Measurements from ENCODE around the gene AKAP13. TPM values are rescaled to one million over a fixed set of nuclear protein-coding genes. Genes with fewer than 3 reads are reported as not detected.

The AKAP13 gene
- total RNA-seq, 1 experiment from 2014 or later: 54.5 TPM

DNA sequence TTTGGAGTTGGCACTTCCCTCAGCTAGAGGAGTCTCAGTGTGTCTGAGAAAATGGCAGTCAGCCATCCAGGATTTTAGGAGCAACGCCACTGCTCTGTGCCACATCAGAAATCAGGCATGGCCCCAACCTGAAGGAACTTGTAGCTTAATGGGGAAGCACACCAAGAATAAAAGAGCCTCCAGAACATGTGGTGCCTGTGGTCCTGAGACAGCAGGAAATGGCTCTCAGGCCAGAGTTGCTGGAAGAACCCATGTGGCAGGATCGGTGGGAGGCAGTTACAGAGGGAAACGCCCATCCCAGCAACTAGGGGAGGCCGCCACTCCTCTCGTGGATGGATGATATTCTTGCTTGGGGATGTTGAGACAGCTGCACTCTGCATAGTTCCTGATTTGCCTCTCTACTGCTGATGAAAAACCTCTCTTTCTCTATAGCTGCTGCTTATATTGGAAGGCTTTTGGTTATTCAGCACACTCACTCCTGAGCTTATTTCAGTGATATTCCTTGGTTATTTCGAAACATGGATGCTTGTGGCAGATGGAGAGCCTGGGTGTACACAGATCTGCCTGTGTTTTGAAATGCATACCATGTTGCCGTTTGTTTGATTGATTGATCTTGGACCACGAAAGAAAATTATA is 361.9 kb downstream of the AKAP13 start:
- Histone ChIP-seq H3K9me3 (ENCODE audit: low read depth, low read length, poor library complexity, severe bottlenecking) (no peaks in the 10 kb centered on the region), H3K27ac (ENCODE audit: low read depth, low read length, poor library complexity, severe bottlenecking) (no peak overlapping the region), H3K27me3 (replicated peaks; ENCODE audit: insufficient read depth, low read depth, low read length, poor library complexity) (no peaks in the 10 kb centered on the region), H3K4me1 (ENCODE audit: insufficient read depth, low read length, poor library complexity, severe bottlenecking) (no peaks in the 10 kb centered on the region), H3K4me3 (ENCODE audit: low read depth, low read length, poor library complexity, severe bottlenecking) (no peak overlapping the region), H3K36me3 (ENCODE audit: insufficient read depth, low read length, poor library complexity, severe bottlenecking) (peaks cover 37% of the 10 kb centered on the region)
- CTCF ChIA-PET: interaction anchor here (0.6 kb wide), 1 partner anchor 23 kb away, joined by 7 read pairs; no protein-coding TSS in a partner anchor
- DNase-seq (ENCODE audit: low spot score): no peak
- no TSS peak for BruUV-seq (replicated peaks)
- TF ChIP-seq, protein P1, sequence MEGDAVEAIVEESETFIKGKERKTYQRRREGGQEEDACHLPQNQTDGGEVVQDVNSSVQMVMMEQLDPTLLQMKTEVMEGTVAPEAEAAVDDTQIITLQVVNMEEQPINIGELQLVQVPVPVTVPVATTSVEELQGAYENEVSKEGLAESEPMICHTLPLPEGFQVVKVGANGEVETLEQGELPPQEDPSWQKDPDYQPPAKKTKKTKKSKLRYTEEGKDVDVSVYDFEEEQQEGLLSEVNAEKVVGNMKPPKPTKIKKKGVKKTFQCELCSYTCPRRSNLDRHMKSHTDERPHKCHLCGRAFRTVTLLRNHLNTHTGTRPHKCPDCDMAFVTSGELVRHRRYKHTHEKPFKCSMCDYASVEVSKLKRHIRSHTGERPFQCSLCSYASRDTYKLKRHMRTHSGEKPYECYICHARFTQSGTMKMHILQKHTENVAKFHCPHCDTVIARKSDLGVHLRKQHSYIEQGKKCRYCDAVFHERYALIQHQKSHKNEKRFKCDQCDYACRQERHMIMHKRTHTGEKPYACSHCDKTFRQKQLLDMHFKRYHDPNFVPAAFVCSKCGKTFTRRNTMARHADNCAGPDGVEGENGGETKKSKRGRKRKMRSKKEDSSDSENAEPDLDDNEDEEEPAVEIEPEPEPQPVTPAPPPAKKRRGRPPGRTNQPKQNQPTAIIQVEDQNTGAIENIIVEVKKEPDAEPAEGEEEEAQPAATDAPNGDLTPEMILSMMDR (conservative IDR thresholded peaks at IDR 0.05; ENCODE audit: low read depth, low read length): no peak
- TF ChIP-seq EZH2 (IDR thresholded peaks at IDR 0.05; ENCODE audit: borderline replicate concordance, low read depth, low read length, poor library complexity, severe bottlenecking): no peak
- POLR2A ChIA-PET (ENCODE audit: low non-redundant PET): no interaction called here
- intact Hi-C loops (cut with micrococcal nuclease; ENCODE audit: unreplicated experiment): no loop called here

DNA sequence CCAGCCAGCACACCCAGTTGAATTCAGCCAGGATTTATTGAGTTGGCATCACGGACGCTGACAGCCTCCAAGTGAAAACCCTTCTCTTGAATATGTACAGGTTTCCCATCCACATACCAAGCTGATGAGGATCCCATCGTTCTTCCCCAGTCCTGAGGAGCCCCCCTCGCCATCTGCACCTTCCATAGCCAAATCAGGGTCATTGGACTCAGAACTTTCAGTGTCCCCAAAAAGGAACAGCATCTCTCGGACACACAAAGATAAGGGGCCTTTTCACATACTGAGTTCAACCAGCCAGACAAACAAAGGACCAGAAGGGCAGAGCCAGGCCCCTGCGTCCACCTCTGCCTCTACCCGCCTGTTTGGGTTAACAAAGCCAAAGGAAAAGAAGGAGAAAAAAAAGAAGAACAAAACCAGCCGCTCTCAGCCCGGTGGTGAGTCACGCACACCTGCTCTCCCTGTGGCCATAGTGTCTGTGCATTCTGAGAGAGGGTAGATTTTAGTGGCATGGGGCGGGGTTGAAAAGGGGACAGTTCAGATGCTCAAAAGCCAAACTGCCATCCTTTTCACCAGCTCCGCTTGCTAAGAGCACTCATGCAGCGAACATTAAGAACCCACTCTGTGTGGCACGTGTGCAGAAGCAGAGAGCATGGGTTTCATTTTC is 363.1 kb downstream of the AKAP13 start:
- H3K36me3 ChIP-seq (ENCODE audit: insufficient read depth, low read length, poor library complexity, severe bottlenecking): peaks cover 40% of the 10 kb centered on the region
- intact Hi-C loops (cut with micrococcal nuclease; ENCODE audit: unreplicated experiment): no loop called here
- ChIA-PET CTCF (no interaction called here), POLR2A (ENCODE audit: low non-redundant PET) (no interaction called here)
- H3K27ac ChIP-seq (ENCODE audit: low read depth, low read length, poor library complexity, severe bottlenecking): no peak overlapping the region
- no peak for TF ChIP-seq EZH2 (IDR thresholded peaks at IDR 0.05; ENCODE audit: borderline replicate concordance, low read depth, low read length, poor library complexity, severe bottlenecking)
- TF ChIP-seq, protein P1 (conservative IDR thresholded peaks at IDR 0.05; ENCODE audit: low read depth, low read length): no peak
- no peaks in the 10 kb centered on the region for H3K9me3 ChIP-seq (ENCODE audit: low read depth, low read length, poor library complexity, severe bottlenecking)
- BruUV-seq (replicated peaks): no TSS peak
- no peak overlapping the region for H3K4me3 ChIP-seq (ENCODE audit: low read depth, low read length, poor library complexity, severe bottlenecking)
- no peaks in the 10 kb centered on the region for H3K27me3 ChIP-seq (replicated peaks; ENCODE audit: insufficient read depth, low read depth, low read length, poor library complexity)
- H3K4me1 ChIP-seq (ENCODE audit: insufficient read depth, low read length, poor library complexity, severe bottlenecking): no peaks in the 10 kb centered on the region
- DNase-seq (ENCODE audit: low spot score): no peak

DNA sequence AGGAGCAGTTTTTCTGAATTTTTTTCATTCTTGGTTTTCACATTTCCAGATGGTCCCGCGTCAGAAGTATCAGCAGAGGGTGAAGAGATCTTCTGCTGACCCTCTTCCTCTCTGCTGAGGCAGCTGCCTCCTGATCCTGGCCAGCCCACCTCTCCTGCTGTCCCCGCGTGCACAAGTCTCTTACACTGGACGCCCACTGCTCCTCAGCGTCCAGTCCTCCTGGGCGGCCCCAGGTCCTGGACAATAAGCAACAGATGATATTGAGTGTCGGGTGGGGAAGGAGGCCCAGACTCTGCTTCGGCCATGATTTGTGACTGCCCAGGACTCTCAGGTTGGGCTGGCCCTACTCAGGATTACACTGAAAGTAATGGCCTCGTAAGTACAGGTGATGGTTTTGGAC is 364.2 kb downstream of the AKAP13 start:
- ChIA-PET CTCF (no interaction called here), POLR2A (ENCODE audit: low non-redundant PET) (no interaction called here)
- Histone ChIP-seq H3K27ac (ENCODE audit: low read depth, low read length, poor library complexity, severe bottlenecking) (no peak overlapping the region), H3K27me3 (replicated peaks; ENCODE audit: insufficient read depth, low read depth, low read length, poor library complexity) (no peaks in the 10 kb centered on the region), H3K4me1 (ENCODE audit: insufficient read depth, low read length, poor library complexity, severe bottlenecking) (no peaks in the 10 kb centered on the region), H3K4me3 (ENCODE audit: low read depth, low read length, poor library complexity, severe bottlenecking) (no peak overlapping the region), H3K36me3 (ENCODE audit: insufficient read depth, low read length, poor library complexity, severe bottlenecking) (peaks cover 37% of the 10 kb centered on the region), H3K9me3 (ENCODE audit: low read depth, low read length, poor library complexity, severe bottlenecking) (no peaks in the 10 kb centered on the region)
- TF ChIP-seq, protein P1 (conservative IDR thresholded peaks at IDR 0.05; ENCODE audit: low read depth, low read length): no peak
- TF ChIP-seq EZH2 (IDR thresholded peaks at IDR 0.05; ENCODE audit: borderline replicate concordance, low read depth, low read length, poor library complexity, severe bottlenecking): no peak
- intact Hi-C loops (cut with micrococcal nuclease; ENCODE audit: unreplicated experiment): no loop called here
- BruUV-seq (replicated peaks): no TSS peak
- no peak for DNase-seq (ENCODE audit: low spot score)

Data from A673 (cell line).